HS-5 (cell line): ENCODE measurements around the gene KCNMB3.
"Not testable (repeated sequence)": the region's sequence is repeated elsewhere in the genome, so short reads cannot be mapped to it uniquely, and the experiment has no call there.

Experiments
- DNase-seq: peaks from one replicate; pipeline ENCODE4 v3.0.0-alpha.2; 2012; ENCODE audit warnings: low read depth

The KCNMB3 gene

GRCh38 chr3:179250803-179251476 is at the start of gene KCNMB3:
KCNMB3 (minus strand) TSS chr3:179251114; CDS start chr3:179250990, 124 bp downstream.
- DNase-seq: no peak

GRCh38 chr3:179299999-179300613 is 49.2 kb upstream of the KCNMB3 start:
- DNase-seq: no peak

- DNase-seq: no peak
Measured at GRCh38 chr3:179299316-179299715, 48.4 kb upstream of the KCNMB3 start.

- DNase-seq: no peak
Measured at GRCh38 chr3:179297971-179298725, 47.2 kb upstream of the KCNMB3 start.

GRCh38 chr3:179292450-179292849 is 41.5 kb upstream of the KCNMB3 start:
- DNase-seq: no peak

GRCh38 chr3:179289295-179289694 is 38.4 kb upstream of the KCNMB3 start:
- no peak for DNase-seq

- DNase-seq: no peak
Measured at GRCh38 chr3:179288845-179289244, 37.9 kb upstream of the KCNMB3 start.

GRCh38 chr3:179286331-179286730 is 35.4 kb upstream of the KCNMB3 start:
- DNase-seq: no peak

GRCh38 chr3:179281825-179282224 is 30.9 kb upstream of the KCNMB3 start:
- no peak for DNase-seq

- no peak for DNase-seq
Measured at GRCh38 chr3:179279837-179280236, 28.9 kb upstream of the KCNMB3 start.

GRCh38 chr3:179278932-179279693 is 28.2 kb upstream of the KCNMB3 start:
- no peak for DNase-seq

- DNase-seq: no peak
Measured at GRCh38 chr3:179278151-179278550, 27.2 kb upstream of the KCNMB3 start.

GRCh38 chr3:179276743-179277142 is 25.8 kb upstream of the KCNMB3 start:
- no peak for DNase-seq

GRCh38 chr3:179276001-179276400 is 25.1 kb upstream of the KCNMB3 start:
- no peak for DNase-seq

GRCh38 chr3:179274434-179274833 is 23.5 kb upstream of the KCNMB3 start:
- DNase-seq: not testable (repeated sequence)

GRCh38 chr3:179272385-179272784 is 21.5 kb upstream of the KCNMB3 start:
- no peak for DNase-seq

GRCh38 chr3:179269152-179269707 is 18.3 kb upstream of the KCNMB3 start:
- DNase-seq: no peak

GRCh38 chr3:179268400-179269051 is 17.6 kb upstream of the KCNMB3 start:
- DNase-seq: no peak

- no peak for DNase-seq
Measured at GRCh38 chr3:179266701-179267211, 15.8 kb upstream of the KCNMB3 start.

GRCh38 chr3:179265875-179266274 is 15.0 kb upstream of the KCNMB3 start:
- DNase-seq: no peak

- DNase-seq: no peak
Measured at GRCh38 chr3:179265092-179265491, 14.2 kb upstream of the KCNMB3 start.
